GM18498 (cell line): Measurements from ENCODE around the gene PCBP3.
"Not testable (repeated sequence)": the region's sequence is repeated elsewhere in the genome, so short reads cannot be mapped to it uniquely, and the experiment has no call there.

Source experiments
- ATAC-seq: cut with Tn5 transposase; IDR thresholded peaks from one replicate; pipeline ENCODE4 v1.9.1; 2021; ENCODE audit warnings: mild to moderate bottlenecking, moderate library complexity; ENCODE audit not compliant: unreplicated experiment

The PCBP3 gene

GRCh38 chr21:45951676-45952075 is 308.2 kb downstream of the PCBP3 start:
- ATAC-seq: no peak

GRCh38 chr21:45952527-45952926 is 309.0 kb downstream of the PCBP3 start:
- not testable (repeated sequence) for ATAC-seq

GRCh38 chr21:45952974-45953373 is 309.4 kb downstream of the PCBP3 start:
- no peak for ATAC-seq

GRCh38 chr21:45954261-45954660 is 310.7 kb downstream of the PCBP3 start:
- ATAC-seq: no peak

GRCh38 chr21:45954921-45955320 is 311.4 kb downstream of the PCBP3 start:
- ATAC-seq: no peak

- no peak for ATAC-seq
Observed at GRCh38 chr21:45957551-45957950, 314.0 kb downstream of the PCBP3 start.

- no peak for ATAC-seq
Observed at GRCh38 chr21:45957981-45958600, 314.6 kb downstream of the PCBP3 start.

GRCh38 chr21:45959182-45959581 is 315.7 kb downstream of the PCBP3 start:
- no peak for ATAC-seq

- no peak for ATAC-seq
Observed at GRCh38 chr21:45959779-45960390, 316.4 kb downstream of the PCBP3 start.

- not testable (repeated sequence) for ATAC-seq
Observed at GRCh38 chr21:45961408-45961807, 317.9 kb downstream of the PCBP3 start.

- ATAC-seq: no peak
Observed at GRCh38 chr21:45962531-45963231, 319.2 kb downstream of the PCBP3 start.

GRCh38 chr21:45963232-45963570 is 319.7 kb downstream of the PCBP3 start:
- no peak for ATAC-seq

GRCh38 chr21:45964649-45965048 is 321.1 kb downstream of the PCBP3 start:
- ATAC-seq: no peak

- no peak for ATAC-seq
Observed at GRCh38 chr21:45965084-45965809, 321.7 kb downstream of the PCBP3 start.

- no peak for ATAC-seq
Observed at GRCh38 chr21:45966791-45967394, 323.4 kb downstream of the PCBP3 start.

GRCh38 chr21:45969921-45970673 is 326.6 kb downstream of the PCBP3 start:
- no peak for ATAC-seq

GRCh38 chr21:45970674-45971615 is 327.4 kb downstream of the PCBP3 start:
- no peak for ATAC-seq

- ATAC-seq: no peak
Observed at GRCh38 chr21:45971616-45972352, 328.3 kb downstream of the PCBP3 start.

- ATAC-seq: no peak
Observed at GRCh38 chr21:45972353-45972715, 328.8 kb downstream of the PCBP3 start.
